H1 (cell line): ENCODE results near the gene MTERF2. TPM values are rescaled to one million over a fixed set of nuclear protein-coding genes. Genes with fewer than 3 reads are reported as not detected.
"Not testable (repeated sequence)": the region's sequence is repeated elsewhere in the genome, so short reads cannot be mapped to it uniquely, and the experiment has no call there.

ENCODE experiments used
- CTCF ChIA-PET: fragments of 300-600 bp; sonication (Branson Sonifier 250); formaldehyde crosslinking; loops from one replicate; lab custom pipeline; 2021; ENCODE audit not compliant: partially characterized antibody; lab: Charles Lee
- POLR2A ChIA-PET: fragments of 300-600 bp; sonication (Branson Sonifier 250); formaldehyde crosslinking; loops from one replicate; lab custom pipeline; 2021; ENCODE audit warnings: inconsistent platforms; ENCODE audit not compliant: partially characterized antibody; lab: Charles Lee
- DNase-seq, 2 experiments: peaks; one replicate each; pipeline versions ENCODE4 v3.0.0 to v3.0.0-alpha.2; 2010 to 2022; ENCODE audit warnings: low spot score in 2 of 2, low read depth in 1 of 2, mixed read lengths in 1 of 2
- FAIRE-seq: peaks from 2 replicates; lab custom pipeline; 2011; peaks lifted over from hg19 to GRCh38; lab: Jason Lieb, UNC
- H2AFZ ChIP-seq: 2 replicates; pipeline ENCODE4 v1.8.1; 2012; ENCODE audit warnings: low read length, inconsistent platforms
- H2AK5ac ChIP-seq: 2 replicates; pipeline ENCODE4 v1.6.1; 2013; ENCODE audit warnings: low read depth, low read length
- H2BK120ac ChIP-seq: replicated peaks from 2 replicates; pipeline ENCODE3; 2013; ENCODE audit warnings: low read depth, low read length, inconsistent platforms
- H2BK12ac ChIP-seq: 2 replicates; pipeline ENCODE4 v1.6.1; 2013; ENCODE audit warnings: low read depth, low read length
- H2BK15ac ChIP-seq: 2 replicates; pipeline ENCODE4 v1.6.1; 2013; ENCODE audit warnings: low read length
- H2BK20ac ChIP-seq: 2 replicates; pipeline ENCODE4 v1.6.1; 2013; ENCODE audit warnings: low read length
- H2BK5ac ChIP-seq: 2 replicates; pipeline ENCODE4 v1.6.1; 2013; ENCODE audit warnings: low read depth, low read length
- H3K14ac ChIP-seq: 2 replicates; pipeline ENCODE4 v1.6.1; 2013; ENCODE audit warnings: inconsistent platforms; ENCODE audit not compliant: insufficient read length
- H3K18ac ChIP-seq: 2 replicates; pipeline ENCODE4 v1.6.1; 2013; ENCODE audit warnings: low read length; ENCODE audit errors: extremely low read depth
- H3K23ac ChIP-seq: 2 replicates; pipeline ENCODE4 v1.6.1; 2013; ENCODE audit warnings: inconsistent platforms; ENCODE audit not compliant: insufficient read length
- H3K23me2 ChIP-seq: 2 replicates; pipeline ENCODE4 v1.6.1; 2013; ENCODE audit warnings: low read depth, low read length
- H3K27ac ChIP-seq: 2 replicates; pipeline ENCODE4 v1.6.1; 2011; ENCODE audit warnings: low read depth, low read length, inconsistent platforms
- H3K27me3 ChIP-seq, 4 experiments: replicated peaks in 1 of 4; 1 replicate in 1 of 4; 2 replicates in 3 of 4; pipeline versions ENCODE4 v1.6.1 to v1.8.1; 2011 to 2013; ENCODE audit warnings: low read length in 3 of 4, mild to moderate bottlenecking in 3 of 4, inconsistent platforms in 2 of 4, mixed read lengths in 2 of 4, moderate library complexity in 1 of 4; ENCODE audit not compliant: control insufficient read depth in 3 of 4, insufficient read depth in 3 of 4; ENCODE audit errors: extremely low read depth in 1 of 4
- H3K36me3 ChIP-seq, 4 experiments: 2 replicates each; pipeline versions ENCODE4 v1.6.1 to v1.8.1; 2011 to 2013; ENCODE audit warnings: mild to moderate bottlenecking in 4 of 4, low read length in 3 of 4, moderate library complexity in 2 of 4, control low read depth in 1 of 4, inconsistent platforms in 1 of 4; ENCODE audit not compliant: insufficient read depth in 4 of 4, control insufficient read depth in 2 of 4
- H3K4ac ChIP-seq: replicated peaks from 2 replicates; pipeline ENCODE3; 2013; ENCODE audit warnings: low read length, low read depth, mixed read lengths, inconsistent platforms; ENCODE audit not compliant: insufficient read length
- H3K4me1 ChIP-seq, 4 experiments: replicated peaks in 1 of 4; 1 replicate in 1 of 4; 2 replicates in 3 of 4; pipeline versions ENCODE4 v1.6.1 to v1.8.1; 2011 to 2013; ENCODE audit warnings: low read length in 3 of 4, inconsistent platforms in 2 of 4, mixed read lengths in 1 of 4; ENCODE audit not compliant: insufficient read depth in 4 of 4, control insufficient read depth in 3 of 4
- H3K4me2 ChIP-seq, 2 experiments: 2 replicates each; pipeline versions ENCODE4 v1.6.1 to v1.8.1; 2011 to 2013; ENCODE audit warnings: low read depth in 2 of 2, low read length in 2 of 2, control low read depth in 1 of 2, inconsistent platforms in 1 of 2, mild to moderate bottlenecking in 1 of 2; ENCODE audit not compliant: insufficient read depth in 1 of 2
- H3K4me3 ChIP-seq, 4 experiments: fragments of 200-600, 300-600 bp in 1 of 4; sonication (generic), shearing (Covaris generic), sonication (Bioruptor Twin) in 1 of 4; 2 replicates each; pipeline versions ENCODE4 v1.5.1 to v1.8.1; 2011 to 2016; ENCODE audit warnings: low read length in 4 of 4, low read depth in 3 of 4, control low read depth in 2 of 4, inconsistent platforms in 2 of 4, mild to moderate bottlenecking in 2 of 4, mixed read lengths in 1 of 4, moderate library complexity in 1 of 4; ENCODE audit not compliant: insufficient read depth in 2 of 4; ENCODE audit errors: extremely low read depth in 1 of 4
- H3K56ac ChIP-seq: replicated peaks from 2 replicates; pipeline ENCODE3; 2013; ENCODE audit warnings: low read depth, mild to moderate bottlenecking, mixed read lengths, low read length, inconsistent platforms; ENCODE audit not compliant: insufficient read length
- H3K79me1 ChIP-seq: 2 replicates; pipeline ENCODE4 v1.6.1; 2013; ENCODE audit warnings: low read depth, low read length, control low read depth
- H3K79me2 ChIP-seq, 2 experiments: 2 replicates each; pipeline versions ENCODE4 v1.6.1 to v1.8.1; 2012 to 2013; ENCODE audit warnings: low read length in 2 of 2, mild to moderate bottlenecking in 2 of 2, inconsistent platforms in 1 of 2; ENCODE audit not compliant: insufficient read depth in 2 of 2, control insufficient read depth in 1 of 2
- H3K9ac ChIP-seq, 4 experiments: replicated peaks in 1 of 4; 1 replicate in 1 of 4; 2 replicates in 3 of 4; pipeline versions ENCODE4 v1.6.1 to v1.8.1; 2011 to 2013; ENCODE audit warnings: low read depth in 3 of 4, low read length in 3 of 4, control low read depth in 2 of 4, mild to moderate bottlenecking in 2 of 4, moderate library complexity in 2 of 4, inconsistent platforms in 1 of 4; ENCODE audit errors: extremely low read depth in 1 of 4
- H3K9me3 ChIP-seq, 2 experiments: 2 replicates each; pipeline versions ENCODE4 v1.6.1 to v1.8.1; 2012 to 2013; ENCODE audit warnings: mild to moderate bottlenecking in 2 of 2, moderate library complexity in 2 of 2, control low read depth in 1 of 2, inconsistent platforms in 1 of 2, low read depth in 1 of 2, low read length in 1 of 2, mixed read lengths in 1 of 2; ENCODE audit not compliant: insufficient read depth in 2 of 2
- H4K20me1 ChIP-seq, 2 experiments: replicated peaks in 1 of 2; 2 replicates each; pipeline versions ENCODE3 to v1.8.1; 2011 to 2013; ENCODE audit warnings: inconsistent platforms in 2 of 2, low read length in 2 of 2, mild to moderate bottlenecking in 1 of 2; ENCODE audit not compliant: insufficient read depth in 2 of 2, control insufficient read depth in 1 of 2
- H4K5ac ChIP-seq: 2 replicates; pipeline ENCODE4 v1.6.1; 2013; ENCODE audit warnings: low read length, low read depth, mixed read lengths, inconsistent platforms; ENCODE audit not compliant: insufficient read length
- H4K8ac ChIP-seq: 2 replicates; pipeline ENCODE4 v1.8.0; 2013; ENCODE audit warnings: mild to moderate bottlenecking, moderate library complexity, low read length, inconsistent platforms; ENCODE audit not compliant: insufficient read depth; ENCODE audit errors: extremely low read depth
- H4K91ac ChIP-seq: replicated peaks from 2 replicates; pipeline ENCODE3; 2013; ENCODE audit warnings: low read length, mixed read lengths, inconsistent platforms; ENCODE audit not compliant: insufficient read length
- WGBS, 2 experiments: shearing (Covaris generic) in 1 of 2; methylation state at CpG; one replicate each; pipeline versions ENCODE4 v1.1.6 to v1.1.7; 2013 to 2015; ENCODE audit warnings: low lambda C conversion rate in 2 of 2, mixed read lengths in 2 of 2, inconsistent platforms in 1 of 2, low coverage in 1 of 2, missing lambda C conversion rate in 1 of 2; ENCODE audit not compliant: insufficient replicate concordance in 2 of 2, insufficient coverage in 1 of 2, insufficient read length in 1 of 2; ENCODE audit errors: extremely low coverage in 1 of 2, missing lambda C conversion rate in 1 of 2; 5-methylcytosine and 5-hydroxymethylcytosine counted together
- polyA plus RNA-seq, 7 experiments: library from polyadenylated mRNA; depleted of rRNA in 3 of 7; stranded (reverse) in 5 of 7; unstranded in 2 of 7; fragments of >200 nt in 5 of 7; fragments of 200-250 nt in 2 of 7; gene quantifications; 1 replicate in 5 of 7; 2 replicates in 1 of 7; 4 replicates in 1 of 7; pipeline versions ENCODE4 v1.2.1 to v1.2.3, GENCODE V29; 2011 to 2013; ENCODE audit warnings: missing spikeins in 2 of 7, mixed read lengths in 2 of 7
- total RNA-seq: library from RNA; stranded (reverse); fragmentation: NEBNext Ultra II Directional; extraction: Animal tissue kit (Norgen Biotek cat#: 25700); gene quantifications from 2 replicates; pipeline ENCODE4 v1.2.1, GENCODE V29; 2021

Gene MTERF2
- total and polyA plus RNA-seq, 2 of the 8 experiments (the other 6 are each of a cell fraction or from before 2014, with no cell fraction given): 2.8 to 7.1 TPM

DNA sequence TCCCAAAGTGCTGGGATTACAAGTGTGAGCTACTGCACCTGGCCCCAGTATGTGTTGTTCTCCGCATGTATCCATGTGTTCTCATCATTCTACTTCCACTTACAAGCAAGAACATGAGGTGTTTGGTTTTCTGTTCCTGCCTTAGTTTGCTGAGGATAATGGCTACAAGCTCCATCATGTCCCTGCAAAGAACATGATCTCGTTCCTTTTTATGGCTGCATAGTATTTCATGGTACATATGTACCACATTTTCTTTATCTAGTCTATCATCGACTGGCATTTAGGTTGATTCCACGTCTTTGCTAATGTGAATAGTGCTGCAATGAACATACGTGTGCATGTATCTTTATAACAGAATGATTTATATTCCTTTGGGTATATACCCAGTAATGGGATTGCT, 9.2 kb upstream of the MTERF2 start:
- H2BK12ac ChIP-seq, H3K4me1 ChIP-seq, H3K23me2 ChIP-seq, H3K27ac ChIP-seq, H4K5ac ChIP-seq, DNase-seq, H3K4me3 ChIP-seq, H2BK20ac ChIP-seq, H4K8ac ChIP-seq, H3K56ac ChIP-seq, H3K14ac ChIP-seq, H3K79me1 ChIP-seq, H3K27me3 ChIP-seq, POLR2A ChIA-PET, H2BK15ac ChIP-seq, H2AFZ ChIP-seq, H3K4ac ChIP-seq, H2BK5ac ChIP-seq, H4K91ac ChIP-seq, H3K23ac ChIP-seq, H2AK5ac ChIP-seq, H3K9me3 ChIP-seq, FAIRE-seq, H2BK120ac ChIP-seq, H3K79me2 ChIP-seq, H4K20me1 ChIP-seq, H3K4me2 ChIP-seq, H3K9ac ChIP-seq, H3K18ac ChIP-seq: not testable (repeated sequence)
- peaks cover 0 to 15% (median 1%) of the 10 kb centered on the region in 4 experiments; a peak in 4 of 8 replicates for H3K36me3 ChIP-seq
- CTCF ChIA-PET: interaction anchor here (1.4 kb wide), 1 partner anchor 615 kb away, joined by 3 read pairs; no protein-coding TSS in a partner anchor
- 90% methylated on average over 5 of the region's 5 CpGs; no CpG with 5 or more reads in 1 of the 2 experiments for WGBS, 2 experiments
